ENCODE measurements around the gene NECAB3.

The NECAB3 gene

GRCh38 chr20:33709398-33709797 lies 35.2 kb upstream of the NECAB3 start:
- no peak overlapping the region for H3K4me3 ChIP-seq (ENCODE audit: low read depth, low read length, poor library complexity, severe bottlenecking)
- peaks cover 62% of the 10 kb centered on the region for H3K36me3 ChIP-seq (ENCODE audit: insufficient read depth, low read length)
- no peak overlapping the region for H2AFZ ChIP-seq (ENCODE audit: low read length)
- H3K79me2 ChIP-seq (ENCODE audit: insufficient read depth, low read length), result no peaks in the 10 kb centered on the region
- no peaks in the 10 kb centered on the region for H3K4me1 ChIP-seq (ENCODE audit: insufficient read depth, low read length, severe bottlenecking)
- H3K9me3 ChIP-seq (ENCODE audit: low read length), result no peaks in the 10 kb centered on the region
- no peaks in the 10 kb centered on the region for H3K27me3 ChIP-seq (ENCODE audit: insufficient read depth, low read length)
- H3K27ac ChIP-seq (ENCODE audit: low read depth, low read length, poor library complexity, severe bottlenecking), result no peak overlapping the region
- no peak overlapping the region for H3K4me2 ChIP-seq (ENCODE audit: low read length)
- no peaks in the 10 kb centered on the region for H3F3A ChIP-seq (ENCODE audit: insufficient read depth, low read length)
- TF ChIP-seq EZH2 (IDR thresholded peaks at IDR 0.05; ENCODE audit: borderline replicate concordance, low read length) (no peak), CTCF (IDR thresholded peaks at IDR 0.05; ENCODE audit: low read length) (no peak)
- no peaks in the 10 kb centered on the region for H4K20me1 ChIP-seq (ENCODE audit: insufficient read depth, low read length)
- H3K9me2 ChIP-seq (ENCODE audit: low read depth, low read length), result no peaks in the 10 kb centered on the region
- H3K9ac ChIP-seq (ENCODE audit: low read length), result no peak overlapping the region

GRCh38 chr20:33707668-33708067 lies 33.4 kb upstream of the NECAB3 start:
- Histone ChIP-seq H4K20me1 (ENCODE audit: insufficient read depth, low read length) (no peaks in the 10 kb centered on the region), H3K27ac (ENCODE audit: low read depth, low read length, poor library complexity, severe bottlenecking) (no peak overlapping the region), H3F3A (ENCODE audit: insufficient read depth, low read length) (no peaks in the 10 kb centered on the region), H3K79me2 (ENCODE audit: insufficient read depth, low read length) (no peaks in the 10 kb centered on the region), H3K9ac (ENCODE audit: low read length) (no peak overlapping the region), H3K27me3 (ENCODE audit: insufficient read depth, low read length) (no peaks in the 10 kb centered on the region), H2AFZ (ENCODE audit: low read length) (no peak overlapping the region), H3K9me2 (ENCODE audit: low read depth, low read length) (no peaks in the 10 kb centered on the region), H3K9me3 (ENCODE audit: low read length) (no peaks in the 10 kb centered on the region), H3K4me3 (ENCODE audit: low read depth, low read length, poor library complexity, severe bottlenecking) (no peak overlapping the region), H3K4me2 (ENCODE audit: low read length) (no peak overlapping the region), H3K36me3 (ENCODE audit: insufficient read depth, low read length) (peaks cover 48% of the 10 kb centered on the region), H3K4me1 (ENCODE audit: insufficient read depth, low read length, severe bottlenecking) (no peaks in the 10 kb centered on the region)
- TF ChIP-seq CTCF (IDR thresholded peaks at IDR 0.05; ENCODE audit: low read length) (no peak), EZH2 (IDR thresholded peaks at IDR 0.05; ENCODE audit: borderline replicate concordance, low read length) (no peak)

GRCh38 chr20:33704197-33704924 lies 30.1 kb upstream of the NECAB3 start:
- H2AFZ ChIP-seq (ENCODE audit: low read length), result no peak overlapping the region
- TF ChIP-seq CTCF (IDR thresholded peaks at IDR 0.05; ENCODE audit: low read length) (no peak), EZH2 (IDR thresholded peaks at IDR 0.05; ENCODE audit: borderline replicate concordance, low read length) (no peak)

More at GRCh38 chr20:33704197-33704924, 30.1 kb upstream of the NECAB3 start:
- Histone ChIP-seq H4K20me1 (ENCODE audit: insufficient read depth, low read length) (no peaks in the 10 kb centered on the region), H3K4me3 (ENCODE audit: low read depth, low read length, poor library complexity, severe bottlenecking) (no peak overlapping the region), H3K79me2 (ENCODE audit: insufficient read depth, low read length) (no peaks in the 10 kb centered on the region), H3K27me3 (ENCODE audit: insufficient read depth, low read length) (no peaks in the 10 kb centered on the region), H3K4me1 (ENCODE audit: insufficient read depth, low read length, severe bottlenecking) (no peaks in the 10 kb centered on the region), H3K9ac (ENCODE audit: low read length) (no peak overlapping the region), H3F3A (ENCODE audit: insufficient read depth, low read length) (no peaks in the 10 kb centered on the region), H3K4me2 (ENCODE audit: low read length) (no peak overlapping the region), H3K9me3 (ENCODE audit: low read length) (no peaks in the 10 kb centered on the region), H3K27ac (ENCODE audit: low read depth, low read length, poor library complexity, severe bottlenecking) (no peak overlapping the region), H3K9me2 (ENCODE audit: low read depth, low read length) (no peaks in the 10 kb centered on the region), H3K36me3 (ENCODE audit: insufficient read depth, low read length) (peaks cover 28% of the 10 kb centered on the region)
